MM.1S (cell line): Measurements from ENCODE around the gene DSCAML1.

Experiments used
- EZH2 ChIP-seq: fragments of 300-600 bp; sonication (generic); optimal IDR thresholded peaks from 2 replicates; pipeline ENCODE3; 2017; ENCODE audit warnings: low read depth, mild to moderate bottlenecking, antibody characterized with exemption, low read length, mixed read lengths
- TF ChIP-seq, protein P1 (sequence below): fragments of 300-600 bp; sonication (generic); IDR thresholded peaks from 2 replicates; pipeline ENCODE4 v1.5.1; 2016; ENCODE audit warnings: antibody characterized with exemption, low read length, mixed read lengths

DNA sequence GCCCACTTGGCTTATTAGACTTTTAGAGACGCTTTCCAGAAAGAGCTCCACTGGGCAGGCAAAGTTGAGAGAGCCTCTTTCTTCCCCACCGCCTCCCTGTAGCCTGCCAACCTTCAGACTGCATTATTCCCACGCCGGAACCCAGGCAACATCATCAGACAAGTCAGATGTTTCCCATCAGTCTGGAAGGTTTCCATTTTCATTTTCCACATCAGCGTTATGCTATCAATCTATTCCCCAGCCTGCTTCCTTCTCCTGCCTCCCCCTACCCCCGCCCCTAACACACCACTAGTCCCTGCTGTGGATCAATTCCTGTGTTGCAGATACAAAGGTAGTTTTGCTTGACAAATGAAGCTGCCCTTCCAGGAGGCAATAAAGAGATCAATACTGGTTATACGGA is 184.8 kb downstream of the DSCAML1 start:
- TF ChIP-seq, protein P1, sequence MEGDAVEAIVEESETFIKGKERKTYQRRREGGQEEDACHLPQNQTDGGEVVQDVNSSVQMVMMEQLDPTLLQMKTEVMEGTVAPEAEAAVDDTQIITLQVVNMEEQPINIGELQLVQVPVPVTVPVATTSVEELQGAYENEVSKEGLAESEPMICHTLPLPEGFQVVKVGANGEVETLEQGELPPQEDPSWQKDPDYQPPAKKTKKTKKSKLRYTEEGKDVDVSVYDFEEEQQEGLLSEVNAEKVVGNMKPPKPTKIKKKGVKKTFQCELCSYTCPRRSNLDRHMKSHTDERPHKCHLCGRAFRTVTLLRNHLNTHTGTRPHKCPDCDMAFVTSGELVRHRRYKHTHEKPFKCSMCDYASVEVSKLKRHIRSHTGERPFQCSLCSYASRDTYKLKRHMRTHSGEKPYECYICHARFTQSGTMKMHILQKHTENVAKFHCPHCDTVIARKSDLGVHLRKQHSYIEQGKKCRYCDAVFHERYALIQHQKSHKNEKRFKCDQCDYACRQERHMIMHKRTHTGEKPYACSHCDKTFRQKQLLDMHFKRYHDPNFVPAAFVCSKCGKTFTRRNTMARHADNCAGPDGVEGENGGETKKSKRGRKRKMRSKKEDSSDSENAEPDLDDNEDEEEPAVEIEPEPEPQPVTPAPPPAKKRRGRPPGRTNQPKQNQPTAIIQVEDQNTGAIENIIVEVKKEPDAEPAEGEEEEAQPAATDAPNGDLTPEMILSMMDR, result no peak
- TF ChIP-seq EZH2, result no peak
